Measurements from ENCODE around the gene CNTN1.

The CNTN1 gene

GRCh38 chr12:41034686-41035085 lies 342.4 kb downstream of the CNTN1 start:
- H3K27ac ChIP-seq (ENCODE audit: low read depth, low read length), result no peak overlapping the region
- no peak overlapping the region for H2AK5ac ChIP-seq (ENCODE audit: low read length)
- no peak for DNase-seq
- H3K4me3 ChIP-seq (ENCODE audit: low read length), result no peak overlapping the region
- no peaks in the 10 kb centered on the region for H3K79me2 ChIP-seq (ENCODE audit: control insufficient read depth, insufficient read depth, low read length)
- H3K79me1 ChIP-seq (ENCODE audit: low read length), result no peaks in the 10 kb centered on the region
- H2BK120ac ChIP-seq (ENCODE audit: low read depth, low read length), result no peak overlapping the region
- H3K36me3 ChIP-seq (ENCODE audit: control insufficient read depth, insufficient read depth, low read length), result no peaks in the 10 kb centered on the region
- no peak overlapping the region for H3K9ac ChIP-seq (ENCODE audit: low read length)
- H3K18ac ChIP-seq (ENCODE audit: low read length), result no peak overlapping the region
- H4K5ac ChIP-seq (ENCODE audit: low read length), result no peak overlapping the region
- no peaks in the 10 kb centered on the region for H3K27me3 ChIP-seq (ENCODE audit: insufficient read depth, low read length, poor library complexity)
- H3K23ac ChIP-seq (ENCODE audit: low read length), result no peak overlapping the region
- no peak overlapping the region for H4K8ac ChIP-seq (ENCODE audit: low read depth, low read length)
- H3K4me1 ChIP-seq (ENCODE audit: control insufficient read depth, low read depth, low read length), result no peaks in the 10 kb centered on the region
- no peak overlapping the region for H3K56ac ChIP-seq (ENCODE audit: low read length)
- no peak overlapping the region for H2BK15ac ChIP-seq (replicated peaks; ENCODE audit: low read depth)
- no peak overlapping the region for H2BK5ac ChIP-seq (ENCODE audit: low read length)
- no CpG with 5 or more reads among the region's 1 CpG for WGBS (ENCODE audit: extremely low coverage, insufficient coverage, low lambda C conversion rate)
- H3K4ac ChIP-seq (ENCODE audit: low read depth, low read length), result no peak overlapping the region
- H3K4me2 ChIP-seq (ENCODE audit: low read length), result no peak overlapping the region

- Histone ChIP-seq H3K27ac (ENCODE audit: low read depth, low read length) (no peak overlapping the region), H3K56ac (ENCODE audit: low read length) (no peak overlapping the region), H3K9ac (ENCODE audit: low read length) (no peak overlapping the region)
Measured at GRCh38 chr12:41039461-41039860, 347.2 kb downstream of the CNTN1 start.

GRCh38 chr12:41045509-41045908 lies 353.3 kb downstream of the CNTN1 start:
- no peak overlapping the region for H3K56ac ChIP-seq (ENCODE audit: low read length)
- no peak overlapping the region for H3K4me2 ChIP-seq (ENCODE audit: low read length)
- H2BK15ac ChIP-seq (replicated peaks; ENCODE audit: low read depth), result no peak overlapping the region
- H2BK5ac ChIP-seq (ENCODE audit: low read length), result no peak overlapping the region
- H3K27me3 ChIP-seq (ENCODE audit: insufficient read depth, low read length, poor library complexity), result no peaks in the 10 kb centered on the region
- WGBS (ENCODE audit: extremely low coverage, insufficient coverage, low lambda C conversion rate), result no CpG with 5 or more reads among the region's 1 CpG
- H3K79me2 ChIP-seq (ENCODE audit: control insufficient read depth, insufficient read depth, low read length), result no peaks in the 10 kb centered on the region
- no peaks in the 10 kb centered on the region for H3K4me1 ChIP-seq (ENCODE audit: control insufficient read depth, low read depth, low read length)
- H3K79me1 ChIP-seq (ENCODE audit: low read length), result no peaks in the 10 kb centered on the region
- H3K9ac ChIP-seq (ENCODE audit: low read length), result no peak overlapping the region
- no peak for DNase-seq
- no peak overlapping the region for H3K18ac ChIP-seq (ENCODE audit: low read length)
- no peak overlapping the region for H2AK5ac ChIP-seq (ENCODE audit: low read length)
- no peak overlapping the region for H3K4ac ChIP-seq (ENCODE audit: low read depth, low read length)
- no peak overlapping the region for H4K5ac ChIP-seq (ENCODE audit: low read length)
- no peak overlapping the region for H4K8ac ChIP-seq (ENCODE audit: low read depth, low read length)
- no peak overlapping the region for H3K27ac ChIP-seq (ENCODE audit: low read depth, low read length)
- no peak overlapping the region for H3K4me3 ChIP-seq (ENCODE audit: low read length)
- H3K36me3 ChIP-seq (ENCODE audit: control insufficient read depth, insufficient read depth, low read length), result no peaks in the 10 kb centered on the region
- no peak overlapping the region for H3K23ac ChIP-seq (ENCODE audit: low read length)
- no peak overlapping the region for H2BK120ac ChIP-seq (ENCODE audit: low read depth, low read length)

More at GRCh38 chr12:41039461-41039860, 347.2 kb downstream of the CNTN1 start:
- Histone ChIP-seq H3K79me1 (ENCODE audit: low read length) (no peaks in the 10 kb centered on the region), H3K23ac (ENCODE audit: low read length) (no peak overlapping the region), H2BK120ac (ENCODE audit: low read depth, low read length) (no peak overlapping the region), H3K4ac (ENCODE audit: low read depth, low read length) (no peak overlapping the region), H3K27me3 (ENCODE audit: insufficient read depth, low read length, poor library complexity) (no peaks in the 10 kb centered on the region), H3K18ac (ENCODE audit: low read length) (no peak overlapping the region), H3K36me3 (ENCODE audit: control insufficient read depth, insufficient read depth, low read length) (no peaks in the 10 kb centered on the region), H4K5ac (ENCODE audit: low read length) (no peak overlapping the region), H2BK15ac (replicated peaks; ENCODE audit: low read depth) (no peak overlapping the region), H4K8ac (ENCODE audit: low read depth, low read length) (no peak overlapping the region), H3K4me2 (ENCODE audit: low read length) (no peak overlapping the region), H3K4me1 (ENCODE audit: control insufficient read depth, low read depth, low read length) (no peaks in the 10 kb centered on the region), H3K4me3 (ENCODE audit: low read length) (no peak overlapping the region), H3K79me2 (ENCODE audit: control insufficient read depth, insufficient read depth, low read length) (no peaks in the 10 kb centered on the region), H2BK5ac (ENCODE audit: low read length) (no peak overlapping the region), H2AK5ac (ENCODE audit: low read length) (no peak overlapping the region)
- no peak for DNase-seq

- no peaks in the 10 kb centered on the region for H3K4me1 ChIP-seq (ENCODE audit: control insufficient read depth, low read depth, low read length)
- no peak overlapping the region for H3K4ac ChIP-seq (ENCODE audit: low read depth, low read length)
- H2AK5ac ChIP-seq (ENCODE audit: low read length), result no peak overlapping the region
- H2BK120ac ChIP-seq (ENCODE audit: low read depth, low read length), result no peak overlapping the region
- no peak overlapping the region for H3K27ac ChIP-seq (ENCODE audit: low read depth, low read length)
- no peaks in the 10 kb centered on the region for H3K36me3 ChIP-seq (ENCODE audit: control insufficient read depth, insufficient read depth, low read length)
- no peak overlapping the region for H3K23ac ChIP-seq (ENCODE audit: low read length)
- H4K8ac ChIP-seq (ENCODE audit: low read depth, low read length), result no peak overlapping the region
- no peak for DNase-seq
- no peak overlapping the region for H2BK5ac ChIP-seq (ENCODE audit: low read length)
- H3K4me3 ChIP-seq (ENCODE audit: low read length), result no peak overlapping the region
- H3K18ac ChIP-seq (ENCODE audit: low read length), result no peak overlapping the region
- no peaks in the 10 kb centered on the region for H3K79me2 ChIP-seq (ENCODE audit: control insufficient read depth, insufficient read depth, low read length)
- no peak overlapping the region for H2BK15ac ChIP-seq (replicated peaks; ENCODE audit: low read depth)
- no peaks in the 10 kb centered on the region for H3K27me3 ChIP-seq (ENCODE audit: insufficient read depth, low read length, poor library complexity)
- H3K9ac ChIP-seq (ENCODE audit: low read length), result no peak overlapping the region
- no peak overlapping the region for H3K4me2 ChIP-seq (ENCODE audit: low read length)
- H4K5ac ChIP-seq (ENCODE audit: low read length), result no peak overlapping the region
- no peak overlapping the region for H3K56ac ChIP-seq (ENCODE audit: low read length)
- no CpG with 5 or more reads among the region's 2 CpGs for WGBS (ENCODE audit: extremely low coverage, insufficient coverage, low lambda C conversion rate)
- no peaks in the 10 kb centered on the region for H3K79me1 ChIP-seq (ENCODE audit: low read length)
Measured at GRCh38 chr12:41049033-41049432, 356.8 kb downstream of the CNTN1 start.

GRCh38 chr12:41051954-41052353 lies 359.7 kb downstream of the CNTN1 start:
- no CpG with 5 or more reads among the region's 2 CpGs for WGBS (ENCODE audit: extremely low coverage, insufficient coverage, low lambda C conversion rate)

GRCh38 chr12:41052441-41052840 lies 360.2 kb downstream of the CNTN1 start:
- Histone ChIP-seq H3K4me2 (ENCODE audit: low read length) (no peak overlapping the region), H3K27ac (ENCODE audit: low read depth, low read length) (no peak overlapping the region), H2AK5ac (ENCODE audit: low read length) (no peak overlapping the region), H2BK120ac (ENCODE audit: low read depth, low read length) (no peak overlapping the region), H3K4ac (ENCODE audit: low read depth, low read length) (no peak overlapping the region), H3K9ac (ENCODE audit: low read length) (no peak overlapping the region), H2BK15ac (replicated peaks; ENCODE audit: low read depth) (no peak overlapping the region), H3K56ac (ENCODE audit: low read length) (no peak overlapping the region), H3K4me3 (ENCODE audit: low read length) (no peak overlapping the region), H3K27me3 (ENCODE audit: insufficient read depth, low read length, poor library complexity) (no peaks in the 10 kb centered on the region), H4K5ac (ENCODE audit: low read length) (no peak overlapping the region), H3K79me1 (ENCODE audit: low read length) (no peaks in the 10 kb centered on the region), H4K8ac (ENCODE audit: low read depth, low read length) (no peak overlapping the region), H3K23ac (ENCODE audit: low read length) (no peak overlapping the region), H3K18ac (ENCODE audit: low read length) (no peak overlapping the region), H3K36me3 (ENCODE audit: control insufficient read depth, insufficient read depth, low read length) (no peaks in the 10 kb centered on the region), H2BK5ac (ENCODE audit: low read length) (no peak overlapping the region), H3K79me2 (ENCODE audit: control insufficient read depth, insufficient read depth, low read length) (no peaks in the 10 kb centered on the region), H3K4me1 (ENCODE audit: control insufficient read depth, low read depth, low read length) (no peaks in the 10 kb centered on the region)
- DNase-seq, result no peak
- WGBS (ENCODE audit: extremely low coverage, insufficient coverage, low lambda C conversion rate), result no CpG with 5 or more reads among the region's 1 CpG

More at GRCh38 chr12:41051954-41052353, 359.7 kb downstream of the CNTN1 start:
- Histone ChIP-seq H3K36me3 (ENCODE audit: control insufficient read depth, insufficient read depth, low read length) (no peaks in the 10 kb centered on the region), H3K4me3 (ENCODE audit: low read length) (no peak overlapping the region), H3K56ac (ENCODE audit: low read length) (no peak overlapping the region), H3K18ac (ENCODE audit: low read length) (no peak overlapping the region), H3K9ac (ENCODE audit: low read length) (no peak overlapping the region), H2BK5ac (ENCODE audit: low read length) (no peak overlapping the region), H3K23ac (ENCODE audit: low read length) (no peak overlapping the region), H2AK5ac (ENCODE audit: low read length) (no peak overlapping the region), H3K4ac (ENCODE audit: low read depth, low read length) (no peak overlapping the region), H3K27me3 (ENCODE audit: insufficient read depth, low read length, poor library complexity) (no peaks in the 10 kb centered on the region), H4K8ac (ENCODE audit: low read depth, low read length) (no peak overlapping the region), H2BK120ac (ENCODE audit: low read depth, low read length) (no peak overlapping the region), H4K5ac (ENCODE audit: low read length) (no peak overlapping the region), H3K4me2 (ENCODE audit: low read length) (no peak overlapping the region), H2BK15ac (replicated peaks; ENCODE audit: low read depth) (no peak overlapping the region), H3K27ac (ENCODE audit: low read depth, low read length) (no peak overlapping the region), H3K4me1 (ENCODE audit: control insufficient read depth, low read depth, low read length) (no peaks in the 10 kb centered on the region), H3K79me2 (ENCODE audit: control insufficient read depth, insufficient read depth, low read length) (no peaks in the 10 kb centered on the region), H3K79me1 (ENCODE audit: low read length) (no peaks in the 10 kb centered on the region)
- DNase-seq, result no peak
